ENCODE data around the gene FAM53B. TPM values are rescaled to one million over a fixed set of nuclear protein-coding genes. Genes with fewer than 3 reads are reported as not detected.
"Not testable (repeated sequence)": the region's sequence is repeated elsewhere in the genome, so short reads cannot be mapped to it uniquely, and the experiment has no call there.

Gene FAM53B
- total RNA-seq = 10 to 100 TPM; 32.3 to 36.6 (median 34.4) TPM
- polyA plus RNA-seq = 10 to 100 TPM in 2 of 3 donors, 1 to 10 TPM in 1; 9.6 to 36.4 (median 12.0) TPM

GRCh38 chr10:124744102-124745050 is at the start of gene FAM53B:
Gene FAM53B (minus strand): TSS chr10:124744378. CDS start chr10:124706713, 37,665 bp downstream.
- H3K4me1 ChIP-seq = peaks cover 0 to 52% (median 46%) of the 10 kb centered on the region in 4 donors
- peak within 1 kb of the TSS; percentile 53 to 82 (median 76) for H3K4me3 ChIP-seq
- no peaks in the 10 kb centered on the region for H3K27me3 ChIP-seq
- 0% methylated on average over 100 of the region's 100 CpGs for WGBS, 2 donors
- H3K27ac ChIP-seq = peak within 1 kb of the TSS; percentile 86 to 94 (median 90)
- peak; percentile 91 for DNase-seq
- TF ChIP-seq POLR2AphosphoS5 (IDR thresholded peaks at IDR 0.05) (peak in 2 of 4 donors; percentile 7 to 51), CTCF (IDR thresholded peaks at IDR 0.05) (no peak)
- H3K9me3 ChIP-seq = no peaks in the 10 kb centered on the region
- intact Hi-C loops (cut with DNase I) = loop anchor here (1.0 to 10.0 kb wide), 6 partner anchors 42 to 327 kb away; partner anchors contain the start of genes EEF1AKMT2 and OAT
- H3K36me3 ChIP-seq = peaks cover 0 to 5% (median 2%) of the 10 kb centered on the region in 4 donors

GRCh38 chr10:124792998-124793352 is 48.8 kb upstream of the FAM53B start:
- Histone ChIP-seq H3K36me3 (peaks cover 0 to 9% (median 0%) of the 10 kb centered on the region in 4 donors), H3K4me1 (peaks cover 0 to 17% (median 9%) of the 10 kb centered on the region in 4 donors), H3K27ac (no peak overlapping the region), H3K27me3 (no peaks in the 10 kb centered on the region), H3K9me3 (no peaks in the 10 kb centered on the region), H3K4me3 (peak overlapping the region in 2 of 4 donors; percentile 93 to 98)
- intact Hi-C loops (cut with DNase I) = loop anchor here (5.0 kb wide), 1 partner anchor 51 kb away; the partner anchor contains the start of gene FAM53B
- TF ChIP-seq POLR2A (IDR thresholded peaks at IDR 0.05) (no peak), POLR2AphosphoS5 (IDR thresholded peaks at IDR 0.05) (no peak), EP300 (IDR thresholded peaks at IDR 0.05) (no peak), CTCF (IDR thresholded peaks at IDR 0.05) (no peak)
- no peak for DNase-seq
- WGBS, 2 donors = 93 to 97% methylated on average over 11 of the region's 11 CpGs

- Histone ChIP-seq H3K4me1 (peaks cover 0 to 17% (median 9%) of the 10 kb centered on the region in 4 donors), H3K27ac (peak within 1 kb of the TSS; percentile 89 to 93 (median 91)), H3K27me3 (no peaks in the 10 kb centered on the region), H3K36me3 (peaks cover 0 to 19% (median 0%) of the 10 kb centered on the region in 4 donors), H3K9me3 (no peaks in the 10 kb centered on the region), H3K4me3 (peak within 1 kb of the TSS; percentile 93 to 98 (median 98))
- intact Hi-C loops (cut with DNase I) = loop anchor here (5.0 kb wide), 1 partner anchor 49 kb away; the partner anchor contains the start of gene FAM53B
- TF ChIP-seq EP300 (IDR thresholded peaks at IDR 0.05) = no peak
- peak; percentile 56 to 88 (median 71) for TF ChIP-seq POLR2AphosphoS5 (IDR thresholded peaks at IDR 0.05)
- TF ChIP-seq POLR2A (IDR thresholded peaks at IDR 0.05) = peak; percentile 48 to 71
- peak; percentile 36 to 72 (median 49) for TF ChIP-seq CTCF (IDR thresholded peaks at IDR 0.05)
- 0 to 1% methylated on average over 79 of the region's 79 CpGs for WGBS, 2 donors
- DNase-seq = peak; percentile 86
Observed at GRCh38 chr10:124791547-124792348, 47.6 kb upstream of the FAM53B start, which contains the start of gene EEF1AKMT2. Gene EEF1AKMT2 (minus strand): TSS chr10:124791887. CDS start chr10:124791833, 54 bp downstream.

- WGBS, 2 donors = 97 to 100% methylated on average over 1 of the region's 1 CpG
- H3K27ac ChIP-seq; H3K4me1 ChIP-seq; H3K27me3 ChIP-seq; H3K9me3 ChIP-seq; DNase-seq; intact Hi-C loops (cut with DNase I); H3K4me3 ChIP-seq: not testable (repeated sequence)
- peaks cover 0 to 63% (median 6%) of the 10 kb centered on the region in 4 donors for H3K36me3 ChIP-seq
Observed at GRCh38 chr10:124782900-124783299, 38.7 kb upstream of the FAM53B start.
